PC-3 (cell line): ENCODE results near the gene UCHL5.

Source experiments
- EZH2 ChIP-seq: fragments of 300-600 bp; sonication (generic); IDR thresholded peaks from one replicate; pipeline ENCODE4 v1.6.1; 2017; ENCODE audit warnings: antibody characterized with exemption, mild to moderate bottlenecking, low read length; ENCODE audit not compliant: unreplicated experiment
- EZH2phosphoT487 ChIP-seq: fragments of 300-600 bp; sonication (generic); IDR thresholded peaks from 2 replicates; pipeline ENCODE4 v1.6.1; 2018; ENCODE audit warnings: mild to moderate bottlenecking, antibody characterized with exemption, low read length, borderline replicate concordance
- TF ChIP-seq, protein P1 (sequence below): fragments of 300-600 bp; sonication (generic); conservative IDR thresholded peaks from 2 replicates; pipeline ENCODE4 v1.5.1; 2017; ENCODE audit warnings: antibody characterized with exemption, low read depth, mild to moderate bottlenecking, low read length

DNA sequence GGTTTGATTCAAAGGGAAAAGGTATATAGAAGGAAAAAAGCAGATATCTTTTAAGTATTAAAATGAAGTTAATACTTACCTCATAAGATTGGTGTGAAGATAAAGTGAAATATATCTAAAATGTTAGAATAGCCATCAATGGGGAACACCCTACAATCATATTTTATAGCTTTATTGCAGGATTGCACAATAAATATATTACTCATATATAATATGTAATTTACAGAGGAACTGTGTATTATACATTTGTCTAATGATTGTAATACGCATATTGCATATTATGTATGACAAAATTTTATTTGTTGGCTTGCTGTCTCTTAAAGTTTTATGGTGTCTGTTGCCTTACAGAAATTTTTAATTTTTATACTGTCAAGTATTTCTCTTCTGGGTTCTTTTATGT, 47.8 kb downstream of the UCHL5 start:
- TF ChIP-seq, protein P1, sequence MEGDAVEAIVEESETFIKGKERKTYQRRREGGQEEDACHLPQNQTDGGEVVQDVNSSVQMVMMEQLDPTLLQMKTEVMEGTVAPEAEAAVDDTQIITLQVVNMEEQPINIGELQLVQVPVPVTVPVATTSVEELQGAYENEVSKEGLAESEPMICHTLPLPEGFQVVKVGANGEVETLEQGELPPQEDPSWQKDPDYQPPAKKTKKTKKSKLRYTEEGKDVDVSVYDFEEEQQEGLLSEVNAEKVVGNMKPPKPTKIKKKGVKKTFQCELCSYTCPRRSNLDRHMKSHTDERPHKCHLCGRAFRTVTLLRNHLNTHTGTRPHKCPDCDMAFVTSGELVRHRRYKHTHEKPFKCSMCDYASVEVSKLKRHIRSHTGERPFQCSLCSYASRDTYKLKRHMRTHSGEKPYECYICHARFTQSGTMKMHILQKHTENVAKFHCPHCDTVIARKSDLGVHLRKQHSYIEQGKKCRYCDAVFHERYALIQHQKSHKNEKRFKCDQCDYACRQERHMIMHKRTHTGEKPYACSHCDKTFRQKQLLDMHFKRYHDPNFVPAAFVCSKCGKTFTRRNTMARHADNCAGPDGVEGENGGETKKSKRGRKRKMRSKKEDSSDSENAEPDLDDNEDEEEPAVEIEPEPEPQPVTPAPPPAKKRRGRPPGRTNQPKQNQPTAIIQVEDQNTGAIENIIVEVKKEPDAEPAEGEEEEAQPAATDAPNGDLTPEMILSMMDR, result no peak
- TF ChIP-seq EZH2, result no peak
- TF ChIP-seq EZH2phosphoT487, result no peak
